ENCODE measurements around the gene CCDC50.
A peak's percentile ranks its signal among the peaks of the same experiment; 100 is the strongest.

CCDC50 gene

GRCh38 chr3:191328962-191329653, at the start of gene CCDC50:
Gene CCDC50, plus strand, starts transcription at chr3:191329394. Its CDS starts 281 bp downstream, at chr3:191329675.
- peak; percentile 85 for DNase-seq

GRCh38 chr3:191280111-191280510, 49.1 kb upstream of the CCDC50 start:
- no peak for DNase-seq

GRCh38 chr3:191280882-191281281, 48.3 kb upstream of the CCDC50 start:
- no peak for DNase-seq

GRCh38 chr3:191282251-191283185, 46.7 kb upstream of the CCDC50 start:
- no peak for DNase-seq

- no peak for DNase-seq
Observed at GRCh38 chr3:191283400-191283799, 45.8 kb upstream of the CCDC50 start.

GRCh38 chr3:191290311-191291025, 38.7 kb upstream of the CCDC50 start:
- no peak for DNase-seq

- DNase-seq = no peak
Observed at GRCh38 chr3:191292243-191293015, 36.8 kb upstream of the CCDC50 start.

- DNase-seq = no peak
Observed at GRCh38 chr3:191294291-191294690, 34.9 kb upstream of the CCDC50 start.

- DNase-seq = no peak
Observed at GRCh38 chr3:191296041-191296541, 33.1 kb upstream of the CCDC50 start.

- no peak for DNase-seq
Observed at GRCh38 chr3:191298846-191299245, 30.3 kb upstream of the CCDC50 start.

- DNase-seq = no peak
Observed at GRCh38 chr3:191300422-191300821, 28.8 kb upstream of the CCDC50 start.

- DNase-seq = no peak
Observed at GRCh38 chr3:191301017-191301416, 28.2 kb upstream of the CCDC50 start.

GRCh38 chr3:191301782-191302411, 27.3 kb upstream of the CCDC50 start:
- DNase-seq = no peak

GRCh38 chr3:191302451-191302850, 26.7 kb upstream of the CCDC50 start:
- no peak for DNase-seq

GRCh38 chr3:191303596-191303995, 25.6 kb upstream of the CCDC50 start:
- DNase-seq = no peak

- DNase-seq = no peak
Observed at GRCh38 chr3:191306428-191306827, 22.8 kb upstream of the CCDC50 start.

GRCh38 chr3:191307341-191307740, 21.9 kb upstream of the CCDC50 start:
- no peak for DNase-seq

GRCh38 chr3:191313296-191313695, 15.9 kb upstream of the CCDC50 start:
- DNase-seq = no peak

- DNase-seq = no peak
Observed at GRCh38 chr3:191314109-191314728, 15.0 kb upstream of the CCDC50 start.

- no peak for DNase-seq
Observed at GRCh38 chr3:191316876-191317603, 12.2 kb upstream of the CCDC50 start.

- no peak for DNase-seq
Observed at GRCh38 chr3:191320316-191320715, 8.9 kb upstream of the CCDC50 start.
